Stimulated activated CD4-positive, alpha-beta T cell treated with anti-CD3 and anti-CD28 coated beads, Interleukin-1b, Interleukin-23, amount 100 ng/mL, for 24 hours (primary cell): ENCODE measurements around the gene APLNR.
A peak's percentile ranks its signal among the peaks of the same experiment; 100 is the strongest.
"Not testable (repeated sequence)": the region's sequence is repeated elsewhere in the genome, so short reads cannot be mapped to it uniquely, and the experiment has no call there.

Experiments used
- DNase-seq, 4 experiments: peaks; one replicate each; pipeline ENCODE4 v3.0.0-alpha.2; 2020; ENCODE audit warnings: low read depth in 4 of 4, low spot score in 1 of 4

Gene APLNR

GRCh38 chr11:57237204-57237681 lies at the start of gene APLNR:
Gene APLNR, minus strand, starts transcription at chr11:57237250. Its CDS starts 246 bp downstream, at chr11:57237004.
- DNase-seq = no peak

DNA sequence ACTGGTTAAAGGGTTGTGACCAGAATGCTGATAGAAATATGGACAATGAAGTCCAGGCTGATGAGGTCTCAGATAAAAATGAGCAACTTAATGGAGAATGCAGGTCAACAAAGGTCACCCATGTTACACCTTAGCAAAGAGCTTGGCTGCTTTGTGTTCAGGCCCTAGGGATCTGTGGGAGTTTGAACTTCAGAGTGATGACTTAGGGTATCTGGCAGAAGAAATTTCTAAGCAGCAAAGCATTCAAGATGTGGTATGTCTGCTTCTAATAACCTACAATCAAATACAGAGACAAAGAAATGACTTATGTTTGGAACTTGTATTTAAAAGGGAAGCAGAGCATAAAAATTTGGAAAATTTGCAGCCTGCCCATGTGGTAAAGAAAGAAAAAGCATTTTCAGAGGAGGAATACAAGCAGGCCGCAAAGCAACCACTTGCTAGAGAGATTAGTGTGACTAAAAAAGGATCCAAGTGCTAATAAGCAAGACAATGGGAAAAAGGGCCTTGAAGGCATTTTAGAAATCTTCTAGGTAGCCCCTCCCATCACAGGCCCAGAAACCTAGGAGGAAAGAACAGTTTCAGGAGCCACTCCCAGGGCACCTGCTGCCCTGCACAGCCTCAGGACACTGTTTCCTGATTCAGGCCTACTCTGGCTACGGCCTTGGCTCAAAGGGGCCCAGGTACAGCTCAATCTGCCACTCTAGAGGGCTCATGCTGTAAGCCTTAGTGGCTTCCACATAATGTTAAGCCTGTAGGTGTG lies 46.4 kb upstream of the APLNR start:
- DNase-seq = no peak

DNA sequence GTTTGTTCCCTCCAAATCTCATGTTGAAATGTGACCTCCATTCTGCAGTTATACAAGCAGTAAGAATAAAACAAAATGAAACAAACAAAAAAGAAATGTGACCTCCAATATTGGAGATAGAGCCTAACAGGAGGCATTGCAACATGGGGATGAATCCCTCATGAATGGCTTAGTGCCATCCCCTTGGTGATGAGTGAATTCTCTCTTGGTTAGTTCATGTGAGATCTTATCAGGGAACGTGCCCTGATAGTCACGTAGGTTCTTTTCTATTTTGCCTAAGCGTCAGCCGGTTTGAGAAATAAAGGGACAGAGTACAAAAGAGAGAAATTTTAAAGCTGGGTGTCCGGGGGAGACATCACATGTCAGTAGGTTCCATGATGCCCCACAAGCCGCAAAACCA lies 44.5 kb upstream of the APLNR start:
- not testable (repeated sequence) for DNase-seq

DNA sequence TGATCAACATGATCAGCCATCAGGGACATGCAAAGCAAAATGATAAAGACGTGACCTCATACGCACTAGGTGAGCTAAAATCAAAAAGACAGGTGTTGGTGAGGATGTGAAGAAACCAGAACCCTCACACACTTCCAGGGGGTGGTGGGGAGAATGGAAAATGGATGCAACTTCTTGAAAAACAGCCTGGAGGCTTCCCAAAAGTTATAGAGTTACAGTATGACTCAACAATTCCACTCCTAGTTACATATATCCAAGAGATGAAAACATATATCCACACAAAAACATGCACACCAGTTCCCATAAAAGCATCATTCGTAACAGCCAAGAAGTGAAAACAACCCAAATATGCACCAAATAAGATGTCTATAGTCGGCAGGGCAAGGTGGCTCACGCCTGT lies 42.1 kb upstream of the APLNR start:
- DNase-seq = no peak

DNA sequence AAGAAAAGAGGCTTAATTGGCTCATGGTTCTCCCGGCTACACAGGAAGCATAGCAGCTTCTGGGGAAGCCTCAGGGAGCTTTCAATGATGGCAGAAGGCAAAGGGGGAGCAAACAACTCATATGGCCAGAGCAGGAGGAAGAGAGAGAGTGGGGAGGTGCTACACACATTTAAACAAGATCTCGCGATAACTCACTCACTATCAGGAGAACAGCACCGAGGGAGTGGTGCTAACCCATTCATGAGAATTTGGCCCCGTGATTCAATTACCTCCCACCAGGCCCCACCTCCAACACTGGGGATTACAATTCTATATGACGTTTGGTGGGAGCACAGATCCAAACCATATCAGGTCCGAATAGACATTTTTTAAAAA lies 41.7 kb upstream of the APLNR start:
- DNase-seq = no peak

- peak; percentile 1 to 21 (median 14) for DNase-seq
Observed at GRCh38 chr11:57277845-57278720, 41.0 kb upstream of the APLNR start.

DNA sequence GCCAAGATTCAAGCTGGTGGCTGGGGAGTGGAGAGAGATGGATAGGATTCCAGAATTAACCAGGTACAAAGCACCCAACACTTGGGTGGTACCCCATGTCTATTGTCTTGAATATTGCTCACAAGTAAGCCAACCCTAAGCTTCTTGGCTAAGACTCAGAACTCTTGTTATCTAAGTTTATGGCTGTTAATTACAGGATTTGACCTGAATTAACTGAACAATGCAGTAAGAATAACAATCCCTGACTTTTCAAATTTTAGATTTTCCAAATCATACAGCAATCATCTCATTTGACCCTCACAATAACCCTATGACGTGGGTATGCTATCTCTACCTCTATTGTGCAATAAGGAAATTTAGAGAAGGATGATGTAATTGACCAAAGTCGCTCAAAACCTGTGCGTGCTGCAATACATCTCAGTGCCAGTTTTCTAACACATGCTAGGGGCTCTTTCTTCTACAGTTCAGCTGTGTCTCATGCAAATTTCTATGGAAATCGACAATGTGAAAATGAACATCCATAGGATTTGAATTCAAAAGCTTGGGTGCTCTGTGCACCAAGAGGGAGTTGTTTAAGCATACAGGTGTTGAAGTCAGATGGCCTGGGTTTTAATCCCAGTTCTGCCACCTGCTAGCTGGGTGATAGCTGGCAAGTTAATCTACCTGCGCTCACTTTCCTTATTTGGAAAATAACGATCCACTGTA lies 40.1 kb upstream of the APLNR start:
- DNase-seq = no peak

DNA sequence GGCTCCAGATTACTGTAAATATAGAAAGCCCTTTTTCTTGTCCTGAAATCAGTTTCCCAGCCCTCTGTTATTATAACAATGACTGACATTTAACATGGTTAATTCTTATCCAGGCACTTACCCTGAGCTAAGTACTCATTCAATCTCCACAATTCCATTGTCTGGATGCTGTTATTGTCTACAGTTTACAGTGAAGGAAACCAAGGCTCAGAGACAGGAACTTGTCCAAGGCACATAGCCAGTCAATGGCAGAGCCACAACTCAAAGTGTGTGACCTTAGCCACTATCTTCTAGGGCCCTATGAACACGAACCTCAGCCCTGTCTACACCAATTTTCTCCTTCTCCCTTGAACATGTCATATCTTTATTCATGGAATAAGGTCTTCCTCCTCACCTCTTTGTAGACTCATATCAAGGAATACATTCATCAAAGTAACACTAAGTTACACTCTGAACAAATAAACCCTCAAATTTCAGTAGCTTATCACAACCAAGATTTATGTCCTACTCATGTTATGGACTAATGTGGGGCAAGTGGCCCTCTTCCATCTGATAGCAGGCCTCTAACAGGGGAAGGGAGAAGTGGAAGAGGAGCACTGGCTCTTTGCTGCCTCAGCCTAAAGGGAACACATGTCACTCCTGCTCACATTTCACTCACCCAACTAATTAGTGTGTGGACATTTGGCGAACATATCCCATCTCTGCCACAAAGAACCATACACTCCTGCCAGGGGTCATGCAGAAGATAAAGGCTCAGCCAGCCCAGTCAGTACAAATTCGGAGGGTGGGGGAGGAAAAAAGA lies 39.3 kb upstream of the APLNR start:
- no peak for DNase-seq

GRCh38 chr11:57275582-57275981 lies 38.5 kb upstream of the APLNR start:
- DNase-seq = no peak

- DNase-seq = no peak
Observed at GRCh38 chr11:57274904-57275498, 38.0 kb upstream of the APLNR start.

GRCh38 chr11:57273448-57274058 lies 36.5 kb upstream of the APLNR start:
- DNase-seq = no peak

GRCh38 chr11:57269571-57270021 lies 32.5 kb upstream of the APLNR start:
- DNase-seq = no peak

- DNase-seq = no peak
Observed at GRCh38 chr11:57266157-57266556, 29.1 kb upstream of the APLNR start.

- DNase-seq = no peak
Observed at GRCh38 chr11:57263351-57263750, 26.3 kb upstream of the APLNR start.

DNA sequence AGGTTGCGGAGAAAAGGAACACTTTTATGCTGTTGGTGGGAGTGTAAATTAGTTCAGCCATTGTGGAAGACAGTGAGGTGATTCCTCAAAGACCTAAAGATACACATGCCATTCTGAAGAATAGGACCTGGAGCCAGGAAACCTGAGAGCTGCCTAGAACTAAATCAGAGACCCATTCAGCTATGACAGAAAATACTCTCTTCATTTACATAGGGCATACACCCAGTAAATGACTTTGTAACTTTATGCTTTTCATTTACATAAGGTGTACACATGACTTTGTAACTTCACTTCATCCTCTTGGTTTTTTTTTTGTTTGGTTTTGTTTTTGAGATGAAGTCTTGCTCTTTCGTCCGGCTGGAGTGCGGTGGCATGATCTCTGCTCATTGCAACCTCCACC lies 25.1 kb upstream of the APLNR start:
- DNase-seq = no peak

DNA sequence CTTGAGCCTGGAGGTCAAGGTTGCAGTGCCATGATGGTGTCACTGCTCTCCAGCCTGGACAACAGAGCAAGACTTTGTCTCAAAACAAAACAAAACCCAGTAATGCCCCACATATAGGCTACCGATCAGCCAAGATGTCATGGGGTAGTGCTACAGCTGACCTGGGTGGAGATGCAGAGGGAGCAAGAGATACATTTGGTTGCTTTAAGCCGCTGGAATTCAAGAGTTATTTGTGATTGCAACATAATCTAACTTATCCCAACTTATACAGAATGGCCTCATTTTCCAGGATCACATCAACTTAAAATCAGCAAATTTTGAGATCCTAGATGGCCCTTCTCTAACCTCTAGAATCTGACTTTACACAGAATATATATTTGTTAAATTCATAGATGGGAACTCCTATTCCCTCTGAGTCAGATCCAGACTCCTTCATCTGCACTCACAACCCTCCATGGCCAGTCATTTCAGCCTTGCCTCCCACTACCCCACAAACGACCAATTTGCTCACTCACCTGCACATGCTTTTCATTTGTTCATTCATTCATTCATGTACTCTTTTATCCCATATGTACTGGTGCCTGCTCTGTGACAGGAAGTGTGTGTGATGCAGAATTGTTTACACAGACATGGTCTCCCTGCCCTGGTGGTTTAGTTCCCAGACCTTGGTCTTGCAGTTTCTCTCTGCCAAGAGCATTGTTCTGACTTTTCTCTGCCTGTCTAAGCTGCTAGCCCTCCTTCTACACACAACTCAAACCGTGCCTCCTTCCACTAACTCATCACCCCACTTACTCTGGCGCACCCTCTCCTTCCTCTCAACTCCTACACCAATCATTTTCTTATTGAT lies 24.1 kb upstream of the APLNR start:
- no peak for DNase-seq

DNA sequence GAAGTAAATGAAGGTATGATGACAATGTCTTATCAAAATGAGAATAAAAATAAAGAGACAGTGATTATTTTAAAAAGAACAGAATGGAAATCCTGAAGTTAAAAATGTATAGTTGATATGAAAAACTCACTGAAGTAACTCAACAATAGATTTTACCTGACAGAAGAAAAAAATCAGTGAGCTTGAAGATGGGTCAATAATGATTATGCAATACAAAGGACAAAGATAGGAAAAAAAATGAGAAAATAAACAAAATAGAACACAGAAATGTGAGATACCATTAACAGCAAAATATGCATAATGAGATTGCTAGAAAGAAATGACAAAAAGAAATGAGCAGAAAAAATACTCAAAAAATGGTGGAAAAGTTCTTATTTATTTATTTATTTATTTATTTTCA lies 19.1 kb upstream of the APLNR start:
- DNase-seq = no peak

DNA sequence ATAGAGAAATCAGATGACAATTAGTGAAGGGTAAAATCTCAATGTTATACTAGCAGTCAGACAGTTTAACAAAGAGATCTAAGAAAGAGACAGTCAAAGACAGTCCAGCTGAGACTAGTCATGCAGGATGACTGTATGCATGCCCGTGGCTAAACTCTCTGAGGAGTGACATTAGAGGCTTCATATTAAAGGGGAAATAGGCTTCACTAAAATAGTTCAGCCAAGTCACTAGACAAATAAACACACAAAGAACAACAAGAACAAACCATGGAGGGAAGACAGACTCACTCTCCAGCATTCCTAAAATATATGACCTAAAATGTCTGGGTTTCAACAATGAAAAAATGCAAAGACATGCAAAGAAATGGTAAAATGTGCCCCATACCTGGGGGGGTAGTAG lies 18.6 kb upstream of the APLNR start:
- no peak for DNase-seq

DNA sequence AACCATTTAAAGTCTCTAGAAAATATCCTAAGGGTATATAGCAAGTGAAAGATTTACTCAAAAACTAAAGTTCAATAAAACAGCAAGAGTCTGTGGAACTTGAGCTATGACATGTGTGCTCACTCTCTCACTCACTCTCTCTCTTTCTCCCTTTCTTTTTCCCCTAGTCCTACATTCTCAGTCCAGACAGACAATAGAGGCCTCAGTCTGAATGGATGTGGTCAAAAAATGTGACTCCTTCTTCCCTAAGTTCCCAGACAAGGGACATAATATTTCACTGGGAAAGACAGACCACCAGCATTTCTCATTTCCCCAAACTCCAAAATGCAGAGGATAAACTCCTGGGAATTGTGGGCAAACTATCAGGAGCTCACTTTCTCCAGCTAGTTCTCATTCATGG lies 17.6 kb upstream of the APLNR start:
- DNase-seq = no peak
